ENCODE results near the gene UTF1.

- TF ChIP-seq CTCF (IDR thresholded peaks at IDR 0.05; ENCODE audit: control extremely low read depth in 1 of 3, insufficient read depth in 1 of 3, low read depth in 1 of 3, low read length in 3 of 3): no peak
- no peak for TF ChIP-seq SUZ12 (IDR thresholded peaks at IDR 0.05; ENCODE audit: low read length)
These were observed 45.3 kb upstream of the UTF1 start for GRCh38 chr10:133184591-133185244.
